Neural progenitor cell (in vitro differentiated cells): ENCODE data around the gene CCDC152.

ENCODE experiments used
- EZH2 ChIP-seq: fragments of 200-600 bp; sonication (generic); IDR thresholded peaks from 2 replicates; pipeline ENCODE4 v1.6.1; 2017; ENCODE audit warnings: antibody characterized with exemption, mild to moderate bottlenecking, moderate library complexity
- TF ChIP-seq, protein P1 (sequence below): fragments of 200-600 bp; sonication (generic); IDR thresholded peaks from 2 replicates; pipeline ENCODE4 v1.5.1; 2017; ENCODE audit warnings: antibody characterized with exemption, mild to moderate bottlenecking

DNA sequence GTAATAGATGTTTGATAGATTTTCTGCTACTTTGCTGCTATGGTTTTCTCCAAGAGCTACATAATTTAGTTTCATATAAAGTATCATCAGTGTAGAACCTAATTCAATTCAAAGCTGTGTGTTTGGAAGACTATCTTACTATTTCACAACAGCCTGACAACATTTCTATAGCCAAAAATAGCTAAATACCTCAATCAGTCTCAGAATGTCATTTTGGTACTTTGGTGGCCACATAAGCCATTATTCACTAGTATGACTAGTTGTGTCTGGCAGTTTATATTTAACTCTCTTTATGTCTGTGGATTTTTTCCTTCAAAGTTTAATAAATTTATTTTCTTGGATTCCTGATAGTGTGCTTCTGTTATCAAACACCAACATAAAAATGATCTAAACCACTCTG lies 35.1 kb upstream of the CCDC152 start:
- TF ChIP-seq, protein P1, sequence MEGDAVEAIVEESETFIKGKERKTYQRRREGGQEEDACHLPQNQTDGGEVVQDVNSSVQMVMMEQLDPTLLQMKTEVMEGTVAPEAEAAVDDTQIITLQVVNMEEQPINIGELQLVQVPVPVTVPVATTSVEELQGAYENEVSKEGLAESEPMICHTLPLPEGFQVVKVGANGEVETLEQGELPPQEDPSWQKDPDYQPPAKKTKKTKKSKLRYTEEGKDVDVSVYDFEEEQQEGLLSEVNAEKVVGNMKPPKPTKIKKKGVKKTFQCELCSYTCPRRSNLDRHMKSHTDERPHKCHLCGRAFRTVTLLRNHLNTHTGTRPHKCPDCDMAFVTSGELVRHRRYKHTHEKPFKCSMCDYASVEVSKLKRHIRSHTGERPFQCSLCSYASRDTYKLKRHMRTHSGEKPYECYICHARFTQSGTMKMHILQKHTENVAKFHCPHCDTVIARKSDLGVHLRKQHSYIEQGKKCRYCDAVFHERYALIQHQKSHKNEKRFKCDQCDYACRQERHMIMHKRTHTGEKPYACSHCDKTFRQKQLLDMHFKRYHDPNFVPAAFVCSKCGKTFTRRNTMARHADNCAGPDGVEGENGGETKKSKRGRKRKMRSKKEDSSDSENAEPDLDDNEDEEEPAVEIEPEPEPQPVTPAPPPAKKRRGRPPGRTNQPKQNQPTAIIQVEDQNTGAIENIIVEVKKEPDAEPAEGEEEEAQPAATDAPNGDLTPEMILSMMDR: no peak
- TF ChIP-seq EZH2: no peak
